Measurements from ENCODE around the gene OR5AC2.

OR5AC2 gene

GRCh38 chr3:98136631-98137030 lies 49.7 kb downstream of the OR5AC2 start:
- TF ChIP-seq CTCF (IDR thresholded peaks at IDR 0.05) = no peak
- DNase-seq (ENCODE audit: low spot score) = no peak
- Histone ChIP-seq H3K4me3 (no peak overlapping the region), H3K27ac (no peak overlapping the region)

All from coronary artery (tissue), 2 donors.